Mucosa of rectum (tissue), 2 donors: Measurements from ENCODE around the gene RALGAPA1.
"Not testable (repeated sequence)": the region's sequence is repeated elsewhere in the genome, so short reads cannot be mapped to it uniquely, and the experiment has no call there.

Experiments
- H3K27ac ChIP-seq, 2 donors: one replicate each; pipeline ENCODE4 v1.7.0; 2013; ENCODE audit warnings: inconsistent platforms in 2 of 2, low read depth in 2 of 2, low read length in 2 of 2
- H3K27me3 ChIP-seq, 2 donors: one replicate each; pipeline ENCODE4 v1.7.0; 2013; ENCODE audit warnings: low read length in 2 of 2; ENCODE audit not compliant: control insufficient read depth in 2 of 2, insufficient read depth in 2 of 2
- H3K36me3 ChIP-seq, 2 donors: one replicate each; pipeline ENCODE4 v1.7.0; 2013; ENCODE audit warnings: low read length in 2 of 2; ENCODE audit not compliant: control insufficient read depth in 2 of 2, insufficient read depth in 2 of 2
- H3K4me1 ChIP-seq, 2 donors: one replicate each; pipeline ENCODE4 v1.7.0; 2013; ENCODE audit warnings: low read length in 2 of 2, mild to moderate bottlenecking in 1 of 2; ENCODE audit not compliant: control insufficient read depth in 2 of 2, insufficient read depth in 2 of 2
- H3K4me3 ChIP-seq, 2 donors: one replicate each; pipeline ENCODE4 v1.7.0; 2013; ENCODE audit warnings: low read length in 2 of 2
- H3K9ac ChIP-seq, 2 donors: one replicate each; pipeline ENCODE4 v1.7.0; 2013; ENCODE audit warnings: low read length in 2 of 2, low read depth in 1 of 2, mild to moderate bottlenecking in 1 of 2
- H3K9me3 ChIP-seq, 2 donors: one replicate each; pipeline ENCODE4 v1.7.0; 2013; ENCODE audit warnings: low read length in 2 of 2; ENCODE audit not compliant: control insufficient read depth in 2 of 2
- donor health status: healthy.
- donor health status: Normal muscosa, but diverticular disease.

The RALGAPA1 gene

DNA sequence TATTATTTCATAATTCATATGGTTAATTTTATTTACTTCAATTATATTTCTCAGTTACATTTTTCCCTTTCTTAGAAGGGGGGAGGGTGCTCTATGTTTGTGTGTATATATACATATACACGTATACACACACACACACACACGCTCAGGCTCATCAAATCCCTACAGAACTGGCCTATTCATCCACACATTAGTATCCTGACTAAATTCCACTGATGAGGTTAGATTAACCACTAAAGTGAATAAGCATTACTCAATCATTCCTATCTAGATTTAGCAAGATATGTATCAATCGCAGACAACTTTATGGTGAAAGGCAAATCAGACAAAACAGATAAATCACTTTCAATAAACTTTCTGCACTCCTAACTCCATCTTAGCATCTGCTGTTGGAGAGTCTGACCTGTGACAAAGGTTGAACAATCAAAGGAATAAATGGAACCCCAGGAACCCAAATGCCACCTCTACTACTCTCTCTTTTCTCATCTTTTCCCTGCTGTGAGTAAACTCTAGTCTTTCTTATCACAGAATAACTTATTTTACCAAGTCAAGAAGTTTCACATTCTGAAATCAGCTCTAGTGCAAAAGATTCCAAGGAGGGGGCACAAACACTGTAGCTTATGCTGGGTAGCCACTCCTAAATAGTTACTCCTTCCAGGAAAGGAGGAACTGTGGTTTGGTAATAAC, 67.6 kb downstream of the RALGAPA1 start:
- Histone ChIP-seq H3K36me3 (peaks cover 24 to 34% of the 10 kb centered on the region in 2 donors), H3K27me3 (no peaks in the 10 kb centered on the region), H3K27ac (no peak overlapping the region), H3K4me1 (no peaks in the 10 kb centered on the region), H3K4me3 (no peak overlapping the region), H3K9me3 (no peaks in the 10 kb centered on the region), H3K9ac (no peak overlapping the region)

DNA sequence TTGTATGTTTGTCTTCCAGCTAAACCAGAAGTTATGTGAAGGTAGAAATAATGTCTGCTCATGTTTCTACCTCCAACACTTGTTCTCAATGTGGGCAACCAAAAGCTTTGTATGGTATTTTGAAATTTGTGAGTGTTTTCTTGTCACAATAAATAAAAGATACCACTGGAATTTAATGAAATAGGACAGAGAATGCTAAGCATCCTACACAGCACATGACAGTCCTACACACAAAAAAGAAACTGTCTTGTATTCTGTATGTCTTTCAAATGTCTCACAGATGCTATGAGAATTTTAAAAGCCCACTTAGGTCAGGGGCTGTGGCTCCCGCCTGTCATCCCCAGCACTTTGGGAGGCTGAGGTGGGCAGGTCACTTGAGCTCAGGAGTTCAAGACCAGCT, 68.9 kb downstream of the RALGAPA1 start:
- H3K9me3 ChIP-seq, result no peaks in the 10 kb centered on the region
- H3K4me1 ChIP-seq, result no peaks in the 10 kb centered on the region
- no peaks in the 10 kb centered on the region for H3K27me3 ChIP-seq
- H3K9ac ChIP-seq, result no peak overlapping the region
- peaks cover 27 to 31% of the 10 kb centered on the region in 2 donors for H3K36me3 ChIP-seq
- H3K4me3 ChIP-seq, result no peak overlapping the region
- H3K27ac ChIP-seq, result no peak overlapping the region

DNA sequence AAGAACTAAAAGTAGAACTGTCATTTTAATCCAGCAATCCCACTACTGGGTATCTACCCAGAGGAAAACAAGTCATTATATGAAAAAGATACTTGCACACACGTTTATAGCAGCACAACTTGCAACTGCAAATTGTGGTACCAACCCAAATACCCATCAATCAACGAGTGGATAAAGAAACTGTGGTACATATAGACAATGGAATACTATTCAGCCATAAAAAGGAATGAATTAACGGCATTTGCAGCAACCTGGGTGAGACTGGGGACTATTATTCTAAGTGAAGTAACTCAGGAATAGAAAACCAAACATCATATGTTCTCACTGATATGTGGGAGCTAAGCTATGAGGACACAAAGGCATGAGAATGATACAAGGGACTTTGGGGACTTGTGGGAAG, 73.9 kb downstream of the RALGAPA1 start:
- H3K27me3 ChIP-seq, H3K4me3 ChIP-seq, H3K9ac ChIP-seq, H3K4me1 ChIP-seq, H3K27ac ChIP-seq, H3K9me3 ChIP-seq: not testable (repeated sequence)
- H3K36me3 ChIP-seq, result peaks cover 8 to 22% of the 10 kb centered on the region in 2 donors

DNA sequence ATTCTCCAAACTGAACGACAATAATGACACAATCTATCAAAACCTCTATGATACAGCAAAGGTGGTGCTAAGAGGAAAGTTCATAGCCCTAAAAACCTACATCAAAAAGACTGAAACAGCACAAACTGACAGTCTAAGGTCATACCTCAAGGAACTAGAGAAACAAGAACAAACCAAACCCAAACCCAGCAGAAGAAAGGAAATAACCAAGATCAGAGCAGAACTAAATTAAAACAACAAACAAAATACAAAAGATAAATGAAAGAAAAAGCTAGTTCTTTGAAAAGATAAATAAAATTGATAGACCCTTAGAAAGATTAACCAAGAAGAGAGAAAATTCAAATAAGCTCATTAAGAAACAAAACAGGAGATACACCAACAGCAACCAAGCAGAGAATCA, 75.6 kb downstream of the RALGAPA1 start:
- not testable (repeated sequence) for H3K9ac ChIP-seq, H3K9me3 ChIP-seq, H3K27ac ChIP-seq, H3K27me3 ChIP-seq, H3K4me1 ChIP-seq, H3K4me3 ChIP-seq
- peaks cover 3 to 22% of the 10 kb centered on the region in 2 donors for H3K36me3 ChIP-seq

DNA sequence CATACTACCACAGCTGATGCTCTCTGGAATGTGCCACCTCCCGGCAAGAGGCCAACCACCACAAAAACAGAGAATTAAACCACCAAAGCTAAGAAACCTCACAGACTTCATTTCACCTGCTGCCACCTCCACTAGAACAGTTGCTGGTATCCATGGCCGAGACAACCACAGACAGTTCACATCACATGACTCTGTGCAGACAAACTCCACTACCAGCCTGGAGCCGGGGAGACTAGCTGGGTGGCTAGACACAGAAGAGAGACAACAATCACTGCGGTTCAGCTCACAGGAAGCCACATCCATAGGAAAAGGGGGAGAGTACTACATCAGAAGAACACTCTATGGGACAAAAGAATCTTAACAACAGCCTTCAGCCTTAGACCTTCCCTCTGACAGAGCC, 78.2 kb downstream of the RALGAPA1 start:
- H3K27ac ChIP-seq, result no peak overlapping the region
- H3K4me1 ChIP-seq, result no peaks in the 10 kb centered on the region
- no peak overlapping the region for H3K4me3 ChIP-seq
- H3K9ac ChIP-seq, result no peak overlapping the region
- peaks cover 9 to 17% of the 10 kb centered on the region in 2 donors for H3K36me3 ChIP-seq
- H3K27me3 ChIP-seq, result no peaks in the 10 kb centered on the region
- no peaks in the 10 kb centered on the region for H3K9me3 ChIP-seq

DNA sequence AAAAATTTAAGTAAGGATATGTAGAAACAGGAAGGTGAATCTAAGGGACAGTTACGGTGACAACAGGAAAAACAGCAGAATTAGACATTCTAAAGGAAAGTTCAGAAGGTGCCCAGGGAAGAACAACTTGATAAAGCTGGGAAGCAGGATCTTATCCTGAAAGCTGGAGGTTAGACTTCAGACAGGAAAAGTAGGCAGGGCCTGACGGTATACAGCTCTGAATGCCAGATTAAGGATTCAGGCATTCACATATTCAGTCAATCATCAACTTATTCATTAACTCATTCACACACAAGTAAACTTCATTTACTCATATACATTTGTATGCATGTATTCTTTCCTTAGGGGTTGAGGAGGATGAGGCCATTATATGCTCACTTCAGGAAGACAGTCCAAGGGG, 81.3 kb downstream of the RALGAPA1 start:
- H3K9me3 ChIP-seq, result no peaks in the 10 kb centered on the region
- no peak overlapping the region for H3K27ac ChIP-seq
- no peaks in the 10 kb centered on the region for H3K4me1 ChIP-seq
- no peaks in the 10 kb centered on the region for H3K27me3 ChIP-seq
- H3K4me3 ChIP-seq, result no peak overlapping the region
- no peak overlapping the region for H3K9ac ChIP-seq
- H3K36me3 ChIP-seq, result peaks cover 15 to 16% of the 10 kb centered on the region in 2 donors

DNA sequence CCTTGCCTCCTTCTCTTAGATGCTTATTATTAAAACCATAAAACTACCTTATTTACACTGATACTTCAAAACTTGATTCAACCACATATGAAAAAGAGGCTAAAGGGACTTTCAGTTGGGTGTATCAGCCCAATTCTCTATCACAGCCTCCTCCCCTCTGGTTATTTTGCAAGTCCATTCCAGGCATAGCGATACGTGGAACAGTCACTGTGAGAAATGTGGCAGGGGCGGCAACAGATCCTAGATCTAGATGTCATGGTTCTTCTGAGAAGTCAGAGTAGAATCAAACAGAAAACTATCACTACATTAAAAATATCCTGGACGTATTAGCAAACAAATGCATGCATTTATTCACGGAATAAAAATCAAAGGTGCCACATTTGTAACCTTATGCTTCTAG, 83.2 kb downstream of the RALGAPA1 start:
- H3K9ac ChIP-seq, result no peak overlapping the region
- H3K36me3 ChIP-seq, result peaks cover 23 to 30% of the 10 kb centered on the region in 2 donors
- H3K27me3 ChIP-seq, result no peaks in the 10 kb centered on the region
- H3K9me3 ChIP-seq, result no peaks in the 10 kb centered on the region
- no peak overlapping the region for H3K4me3 ChIP-seq
- H3K27ac ChIP-seq, result no peak overlapping the region
- no peaks in the 10 kb centered on the region for H3K4me1 ChIP-seq

DNA sequence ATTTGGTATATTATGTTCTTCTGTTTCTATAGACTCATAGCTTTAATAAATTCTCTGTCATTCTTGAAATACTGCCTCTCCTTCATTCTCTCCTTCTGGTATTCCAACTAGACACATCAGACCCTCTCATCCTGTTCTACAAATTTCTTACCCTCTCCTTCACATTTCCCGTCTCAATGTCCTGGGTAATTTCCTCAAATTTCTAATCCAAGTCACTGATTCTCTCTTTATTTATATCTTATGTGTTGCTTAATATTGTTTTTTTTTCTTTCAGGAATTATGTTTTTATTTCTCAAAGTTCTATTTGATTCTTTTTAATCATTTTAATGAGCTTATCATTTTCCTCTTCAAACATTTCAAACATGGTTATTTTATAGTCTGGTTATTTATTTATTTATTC, 94.0 kb downstream of the RALGAPA1 start:
- H3K36me3 ChIP-seq, result peaks cover 16 to 17% of the 10 kb centered on the region in 2 donors
- H3K27ac ChIP-seq, result no peak overlapping the region
- H3K9ac ChIP-seq, result no peak overlapping the region
- no peak overlapping the region for H3K4me3 ChIP-seq
- no peaks in the 10 kb centered on the region for H3K27me3 ChIP-seq
- no peaks in the 10 kb centered on the region for H3K9me3 ChIP-seq
- H3K4me1 ChIP-seq, result no peaks in the 10 kb centered on the region

DNA sequence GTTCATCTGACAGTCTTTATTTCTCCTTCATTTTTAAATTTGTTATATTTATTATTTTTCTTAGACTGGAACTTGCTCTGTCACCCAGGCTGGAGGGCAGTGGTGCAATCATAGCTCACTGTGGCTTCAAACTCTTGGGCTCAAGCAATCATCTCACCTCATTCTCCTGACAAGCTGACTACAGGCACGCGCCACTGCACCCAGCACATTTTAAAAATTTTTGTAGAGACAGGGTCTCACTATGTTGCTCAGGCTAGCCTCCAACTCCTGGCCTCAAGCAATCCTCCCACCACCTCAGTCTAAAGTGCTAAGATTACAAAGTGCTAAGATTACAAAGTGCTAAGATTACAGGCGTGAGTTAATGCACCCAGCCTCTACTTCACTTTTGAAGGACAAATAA, 96.6 kb downstream of the RALGAPA1 start:
- no peaks in the 10 kb centered on the region for H3K9me3 ChIP-seq
- no peak overlapping the region for H3K4me3 ChIP-seq
- no peaks in the 10 kb centered on the region for H3K4me1 ChIP-seq
- H3K27ac ChIP-seq, result no peak overlapping the region
- no peak overlapping the region for H3K9ac ChIP-seq
- H3K27me3 ChIP-seq, result no peaks in the 10 kb centered on the region
- peaks cover 20 to 22% of the 10 kb centered on the region in 2 donors for H3K36me3 ChIP-seq

DNA sequence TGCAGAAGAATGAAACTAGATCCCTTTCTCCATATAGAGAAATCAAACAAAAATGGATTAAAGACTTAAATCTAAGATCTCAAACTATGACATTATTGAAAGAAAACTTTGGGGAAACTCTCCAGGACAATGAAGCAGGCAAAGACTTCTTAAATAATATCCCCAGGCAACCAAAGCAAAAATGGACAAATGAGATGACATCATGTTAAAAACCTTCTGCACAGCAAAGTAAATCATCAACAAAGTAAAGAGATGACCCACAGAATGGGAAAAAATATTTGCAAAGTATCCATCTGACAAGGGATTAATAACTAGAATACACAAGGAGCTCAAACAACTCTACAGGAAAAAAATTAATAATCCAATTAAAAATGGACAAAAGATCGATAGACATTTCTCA, 101.0 kb downstream of the RALGAPA1 start:
- Histone ChIP-seq H3K4me3 (no peak overlapping the region), H3K27me3 (no peaks in the 10 kb centered on the region), H3K9ac (no peak overlapping the region), H3K27ac (no peak overlapping the region), H3K9me3 (no peaks in the 10 kb centered on the region), H3K36me3 (peaks cover 11 to 15% of the 10 kb centered on the region in 2 donors), H3K4me1 (no peaks in the 10 kb centered on the region)

DNA sequence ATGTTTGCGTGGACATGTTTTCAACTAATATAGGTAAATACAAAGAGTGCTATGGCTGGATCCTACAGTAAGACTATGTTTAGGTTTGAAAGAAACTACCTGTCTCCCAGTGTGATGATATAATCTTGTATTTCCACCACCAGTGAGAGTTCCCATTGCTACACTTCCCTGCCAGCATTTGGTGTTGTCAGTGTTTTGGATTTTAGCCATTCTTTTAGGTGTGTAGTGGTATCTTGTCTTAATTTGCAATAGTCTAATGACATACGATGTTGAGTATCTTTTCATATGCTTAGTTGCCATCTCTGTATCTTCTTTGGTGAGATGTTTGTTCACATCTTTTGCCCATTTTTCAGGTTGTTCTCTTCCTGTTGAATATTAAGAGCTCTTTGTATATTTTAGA, 103.5 kb downstream of the RALGAPA1 start:
- no peak overlapping the region for H3K27ac ChIP-seq
- H3K27me3 ChIP-seq, result no peaks in the 10 kb centered on the region
- no peaks in the 10 kb centered on the region for H3K9me3 ChIP-seq
- H3K4me1 ChIP-seq, result no peaks in the 10 kb centered on the region
- peaks cover 10 to 13% of the 10 kb centered on the region in 2 donors for H3K36me3 ChIP-seq
- no peak overlapping the region for H3K9ac ChIP-seq
- no peak overlapping the region for H3K4me3 ChIP-seq
